GM12865 (cell line): ENCODE results near the gene AVP.

Experiments
- DNase-seq: peaks from one replicate; pipeline ENCODE4 v3.0.0; 2010; ENCODE audit warnings: low read depth
- H3K4me3 ChIP-seq: 2 replicates; pipeline ENCODE4 v1.5.1; 2011; ENCODE audit warnings: mild to moderate bottlenecking, low read depth, low read length, control low read depth
- CTCF ChIP-seq: IDR thresholded peaks from 2 replicates; pipeline ENCODE4 v1.5.1; 2011; ENCODE audit warnings: low read length, control low read depth, low read depth, inconsistent platforms; ENCODE audit not compliant: insufficient read depth; ENCODE audit errors: missing control alignments

AVP gene

GRCh38 chr20:3047486-3048419 is 36.8 kb downstream of the AVP start:
- no peak for TF ChIP-seq CTCF
- H3K4me3 ChIP-seq, result no peak overlapping the region; the same call in 1 of the 2 replicates

GRCh38 chr20:3046677-3047462 is 37.7 kb downstream of the AVP start:
- DNase-seq, result peak; percentile 42
- H3K4me3 ChIP-seq, result peak overlapping the region; percentile 84
- no peak for TF ChIP-seq CTCF

More at GRCh38 chr20:3047486-3048419, 36.8 kb downstream of the AVP start:
- no peak for DNase-seq

GRCh38 chr20:3045816-3046676 is 38.5 kb downstream of the AVP start, which contains the start of gene MRPS26:
TSS of gene MRPS26 (plus strand) at chr20:3046052. CDS start at chr20:3046069, 17 bp downstream.
- no peak for TF ChIP-seq CTCF
- peak within 1 kb of the TSS; percentile 84 for H3K4me3 ChIP-seq
- peak; percentile 94 for DNase-seq

GRCh38 chr20:3045042-3045815 is 39.3 kb downstream of the AVP start:
- TF ChIP-seq CTCF, result no peak
- peak; percentile 87 for DNase-seq
- H3K4me3 ChIP-seq, result peak overlapping the region; percentile 84

- H3K4me3 ChIP-seq, result no peak overlapping the region
- no peak for DNase-seq
- no peak for TF ChIP-seq CTCF
Observed at GRCh38 chr20:3044336-3044965, 40.1 kb downstream of the AVP start.
